K562 (cell line): ENCODE data around the gene SLC3A2. TPM values are rescaled to one million over a fixed set of nuclear protein-coding genes. Genes with fewer than 3 reads are reported as not detected.

Experiments
- C11orf30 ChIP-seq: fragments of 450-650 bp; IDR thresholded peaks from 2 replicates; pipeline ENCODE4 v1.6.1; 2016; ENCODE audit warnings: low read depth, mild to moderate bottlenecking
- ELF4 ChIP-seq: fragments of 450-650 bp; formaldehyde crosslinking; IDR thresholded peaks from 2 replicates; pipeline ENCODE4 v1.4.0; 2022; ENCODE audit warnings: missing genetic modification characterization
- EP400 ChIP-seq: fragments of 450-650 bp; IDR thresholded peaks from 2 replicates; pipeline ENCODE4 v1.6.1; 2017; ENCODE audit warnings: antibody characterized with exemption, mild to moderate bottlenecking, moderate library complexity
- HDAC2 ChIP-seq: fragments of 450-650 bp; IDR thresholded peaks from 2 replicates; pipeline ENCODE4 v1.6.1; 2016; ENCODE audit warnings: mild to moderate bottlenecking
- HMGXB4 ChIP-seq: sonication (generic); formaldehyde crosslinking; IDR thresholded peaks from 2 replicates; pipeline ENCODE4 v1.8.1; 2023; ENCODE audit warnings: mild to moderate bottlenecking, missing genetic modification reagents
- HNRNPH1 ChIP-seq: fragments of 200-400 bp; formaldehyde crosslinking; optimal IDR thresholded peaks from 2 replicates; pipeline ENCODE3; 2017; ENCODE audit warnings: low read depth, mild to moderate bottlenecking, low read length, moderate library complexity
- KLF13 ChIP-seq: fragments of 450-650 bp; IDR thresholded peaks from 2 replicates; pipeline ENCODE4 v1.6.1; 2016; ENCODE audit warnings: missing genetic modification characterization, low read depth, mild to moderate bottlenecking, missing compliant biosample characterization, moderate library complexity, borderline replicate concordance
- NELFE ChIP-seq: IDR thresholded peaks from 2 replicates; pipeline ENCODE4 v1.6.1; 2011; ENCODE audit warnings: mild to moderate bottlenecking; ENCODE audit not compliant: insufficient read depth, insufficient read length
- NFRKB ChIP-seq: fragments of 450-650 bp; IDR thresholded peaks from 2 replicates; pipeline ENCODE4 v1.6.1; 2016; ENCODE audit warnings: low read depth
- POLR2B ChIP-seq: fragments of 450-650 bp; IDR thresholded peaks from 2 replicates; pipeline ENCODE4 v1.6.1; 2018; ENCODE audit warnings: low read depth; ENCODE audit not compliant: partially characterized antibody
- POU5F1 ChIP-seq: fragments of 150-350 bp; IDR thresholded peaks from 2 replicates; pipeline ENCODE4 v1.6.1; 2014; ENCODE audit warnings: borderline replicate concordance, low read length, low read depth, mild to moderate bottlenecking; ENCODE audit not compliant: partially characterized antibody
- TEAD4 ChIP-seq, 2 experiments: sonication (generic) in 1 of 2; formaldehyde crosslinking in 1 of 2; IDR thresholded peaks; 2 replicates each; pipeline versions ENCODE4 v1.6.1 to v1.8.0; 2012 to 2022; ENCODE audit warnings: borderline replicate concordance in 1 of 2, inconsistent platforms in 1 of 2, low read length in 1 of 2, mild to moderate bottlenecking in 1 of 2, missing genetic modification reagents in 1 of 2
- TOE1 ChIP-seq, 2 experiments: fragments of 450-650 bp in 1 of 2; sonication (generic) in 1 of 2; formaldehyde crosslinking in 1 of 2; IDR thresholded peaks; 2 replicates each; pipeline versions ENCODE4 v1.7.1 to v1.8.0; 2016 to 2022; ENCODE audit warnings: borderline replicate concordance in 2 of 2, mild to moderate bottlenecking in 2 of 2, antibody characterized with exemption in 1 of 2, inconsistent platforms in 1 of 2, low read depth in 1 of 2, missing genetic modification reagents in 1 of 2, moderate library complexity in 1 of 2
- U2AF2 ChIP-seq: fragments of 200-400 bp; formaldehyde crosslinking; optimal IDR thresholded peaks from 2 replicates; pipeline ENCODE3; 2017; ENCODE audit warnings: low read depth, mild to moderate bottlenecking, low read length
- ZNF408 ChIP-seq: fragments of 250-450 bp; sonication (Bioruptor Pico); IDR thresholded peaks from 2 replicates; pipeline ENCODE4 v1.4.0; 2020; ENCODE audit warnings: low read depth, mild to moderate bottlenecking, moderate library complexity
- ZNF511 ChIP-seq: sonication (generic); formaldehyde crosslinking; IDR thresholded peaks from 2 replicates; pipeline ENCODE4 v1.8.0; 2022; ENCODE audit warnings: mild to moderate bottlenecking, missing genetic modification reagents
- ZNF764 ChIP-seq: fragments of 250-450 bp; sonication (Bioruptor Pico); IDR thresholded peaks from 2 replicates; pipeline ENCODE4 v1.4.0; 2020; ENCODE audit warnings: low read depth, mild to moderate bottlenecking, moderate library complexity
- polyA plus RNA-seq, 8 experiments: library from polyadenylated mRNA; depleted of rRNA in 4 of 8; stranded (reverse) in 5 of 8; unstranded in 3 of 8; fragments of >200 nt; fragmentation: Nextera tagmentation in 2 of 8; fragmentation: Illumina TruSeq in 1 of 8; extraction: Ambion mirVana in 2 of 8; extraction: Trizol in 1 of 8; gene quantifications; 2 replicates each; pipeline versions ENCODE4 v1.2.1 to v1.2.3, GENCODE V29; 2011 to 2014; ENCODE audit warnings: inconsistent platforms in 1 of 8, missing spikeins in 1 of 8
- total RNA-seq, 7 experiments: library from RNA; depleted of rRNA in 6 of 7; stranded (reverse); fragments of >200 nt in 6 of 7; fragmentation: Illumina TruSeq in 2 of 7; extraction: Trizol in 2 of 7; gene quantifications; 2 replicates each; pipeline versions ENCODE4 v1.2.1 to v1.2.3, GENCODE V29; 2011 to 2021; ENCODE audit warnings: low replicate concordance in 1 of 7
- TF ChIP-seq, protein P1 (sequence below), 2 experiments: fragments of 250-450 bp in 1 of 2; fragments of 450-650 bp in 1 of 2; sonication (Bioruptor Pico) in 1 of 2; IDR thresholded peaks; 2 replicates each; pipeline versions ENCODE4 v1.6.1 to v1.8.0; 2016 to 2021; ENCODE audit warnings: mild to moderate bottlenecking in 2 of 2, moderate library complexity in 2 of 2, missing compliant biosample characterization in 1 of 2, missing genetic modification characterization in 1 of 2
- TF ChIP-seq, protein P2 (sequence below), 2 experiments: fragments of 150-350 bp in 1 of 2; IDR thresholded peaks; 2 replicates each; pipeline ENCODE4 v1.6.1; 2012 to 2016; ENCODE audit warnings: low read depth in 2 of 2, low read length in 2 of 2, mild to moderate bottlenecking in 1 of 2, moderate library complexity in 1 of 2

The SLC3A2 gene
- total and polyA plus RNA-seq, 9 of the 15 experiments (the other 6 are each of a cell fraction or from before 2014, with no cell fraction given) = 20.0 to 296 (median 214) TPM

DNA sequence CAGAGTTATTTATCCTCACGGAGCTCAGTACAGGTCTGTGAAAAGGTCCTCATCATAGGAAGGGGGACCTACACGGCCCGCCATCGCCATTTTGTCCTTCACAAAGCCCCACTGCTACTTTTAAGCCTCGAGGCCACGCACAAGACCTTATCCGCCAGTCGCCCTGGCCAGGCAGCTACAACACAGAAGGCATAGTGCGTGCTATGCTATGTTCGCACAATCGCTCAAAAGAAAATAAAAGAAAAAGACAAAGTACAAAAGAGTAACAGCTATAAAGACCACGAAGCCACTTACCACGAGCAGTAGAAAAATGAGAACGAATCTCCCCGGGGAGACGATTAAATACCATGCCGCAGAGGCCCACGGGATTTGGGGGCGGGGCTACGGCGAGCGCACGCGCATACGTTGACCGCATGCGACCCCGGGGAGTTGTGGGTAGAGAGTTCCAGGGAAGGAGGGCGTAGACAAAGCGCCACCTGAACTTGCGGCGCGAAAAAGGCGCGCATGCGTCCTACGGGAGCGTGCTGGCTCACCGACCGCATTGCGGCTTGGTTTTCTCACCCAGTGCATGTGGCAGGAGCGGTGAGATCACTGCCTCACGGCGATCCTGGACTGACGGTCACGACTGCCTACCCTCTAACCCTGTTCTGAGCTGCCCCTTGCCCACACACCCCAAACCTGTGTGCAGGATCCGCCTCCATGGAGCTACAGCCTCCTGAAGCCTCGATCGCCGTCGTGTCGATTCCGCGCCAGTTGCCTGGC lies 24.9 kb upstream of the SLC3A2 start (continued):
- peak; percentile 93 for TF ChIP-seq ELF4 (CRISPR knock-in tag)
- TF ChIP-seq, protein P1, sequence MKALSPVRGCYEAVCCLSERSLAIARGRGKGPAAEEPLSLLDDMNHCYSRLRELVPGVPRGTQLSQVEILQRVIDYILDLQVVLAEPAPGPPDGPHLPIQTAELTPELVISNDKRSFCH (CRISPR knock-in tag; IDR thresholded peaks at IDR 0.05) = no peak
- TF ChIP-seq, protein P1 (tag; IDR thresholded peaks at IDR 0.05) = peak; percentile 73; the same call in 1 of the 2 replicates
- TF ChIP-seq HMGXB4 (CRISPR knock-in tag) = peak; percentile 35; the same call in 1 of the 2 replicates
- peak; percentile 48 for TF ChIP-seq TEAD4 (IDR thresholded peaks at IDR 0.05; ENCODE audit: low read length)
- no peak for TF ChIP-seq TEAD4 (CRISPR knock-in tag; IDR thresholded peaks at IDR 0.05; ENCODE audit: borderline replicate concordance)
- peak; percentile 76 for TF ChIP-seq TOE1 (IDR thresholded peaks at IDR 0.05; ENCODE audit: borderline replicate concordance)
- TF ChIP-seq TOE1 (CRISPR knock-in tag; IDR thresholded peaks at IDR 0.05; ENCODE audit: borderline replicate concordance, low read depth) = peak; percentile 23; the same call in 1 of the 2 replicates
- TF ChIP-seq POLR2B = peak; percentile 100
- TF ChIP-seq NELFE = peak; percentile 56
- TF ChIP-seq KLF13 (tag) = peak; percentile 68; the same call in 1 of the 2 replicates
- TF ChIP-seq POU5F1 = peak; percentile 35
- TF ChIP-seq NFRKB = peak; percentile 93
- no peak for TF ChIP-seq ZNF764
- peak; percentile 58 for TF ChIP-seq ZNF511 (CRISPR knock-in tag)
- no peak for TF ChIP-seq ZNF408 (CRISPR knock-in tag)
- no peak for TF ChIP-seq U2AF2
- peak; percentile 44 for TF ChIP-seq HDAC2
- peak; percentile 41; the same call in 1 of the 2 replicates for TF ChIP-seq C11orf30
- no peak for TF ChIP-seq HNRNPH1
- peak; percentile 99 for TF ChIP-seq EP400
- TF ChIP-seq, protein P2, sequence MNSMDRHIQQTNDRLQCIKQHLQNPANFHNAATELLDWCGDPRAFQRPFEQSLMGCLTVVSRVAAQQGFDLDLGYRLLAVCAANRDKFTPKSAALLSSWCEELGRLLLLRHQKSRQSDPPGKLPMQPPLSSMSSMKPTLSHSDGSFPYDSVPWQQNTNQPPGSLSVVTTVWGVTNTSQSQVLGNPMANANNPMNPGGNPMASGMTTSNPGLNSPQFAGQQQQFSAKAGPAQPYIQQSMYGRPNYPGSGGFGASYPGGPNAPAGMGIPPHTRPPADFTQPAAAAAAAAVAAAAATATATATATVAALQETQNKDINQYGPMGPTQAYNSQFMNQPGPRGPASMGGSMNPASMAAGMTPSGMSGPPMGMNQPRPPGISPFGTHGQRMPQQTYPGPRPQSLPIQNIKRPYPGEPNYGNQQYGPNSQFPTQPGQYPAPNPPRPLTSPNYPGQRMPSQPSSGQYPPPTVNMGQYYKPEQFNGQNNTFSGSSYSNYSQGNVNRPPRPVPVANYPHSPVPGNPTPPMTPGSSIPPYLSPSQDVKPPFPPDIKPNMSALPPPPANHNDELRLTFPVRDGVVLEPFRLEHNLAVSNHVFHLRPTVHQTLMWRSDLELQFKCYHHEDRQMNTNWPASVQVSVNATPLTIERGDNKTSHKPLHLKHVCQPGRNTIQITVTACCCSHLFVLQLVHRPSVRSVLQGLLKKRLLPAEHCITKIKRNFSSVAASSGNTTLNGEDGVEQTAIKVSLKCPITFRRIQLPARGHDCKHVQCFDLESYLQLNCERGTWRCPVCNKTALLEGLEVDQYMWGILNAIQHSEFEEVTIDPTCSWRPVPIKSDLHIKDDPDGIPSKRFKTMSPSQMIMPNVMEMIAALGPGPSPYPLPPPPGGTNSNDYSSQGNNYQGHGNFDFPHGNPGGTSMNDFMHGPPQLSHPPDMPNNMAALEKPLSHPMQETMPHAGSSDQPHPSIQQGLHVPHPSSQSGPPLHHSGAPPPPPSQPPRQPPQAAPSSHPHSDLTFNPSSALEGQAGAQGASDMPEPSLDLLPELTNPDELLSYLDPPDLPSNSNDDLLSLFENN (IDR thresholded peaks at IDR 0.05; ENCODE audit: low read depth in 2 of 2, low read length in 2 of 2) = peak in 1 of 2 experiments; percentile 75; a peak in 1 of 4 replicates
